OCI-LY3 (cell line): ENCODE results near the gene IRF2.

Experiments used
- EZH2phosphoT487 ChIP-seq: fragments of 200-600 bp; shearing (Covaris generic); IDR thresholded peaks from 2 replicates; pipeline ENCODE4 v1.6.1; 2018; ENCODE audit warnings: antibody characterized with exemption, mixed run types, low read depth
- TF ChIP-seq, protein P1 (sequence below): fragments of 200-600, 300-600 bp; sonication (generic); IDR thresholded peaks from 2 replicates; pipeline ENCODE4 v1.5.1; 2014; ENCODE audit warnings: antibody characterized with exemption, low read length, low read depth

DNA sequence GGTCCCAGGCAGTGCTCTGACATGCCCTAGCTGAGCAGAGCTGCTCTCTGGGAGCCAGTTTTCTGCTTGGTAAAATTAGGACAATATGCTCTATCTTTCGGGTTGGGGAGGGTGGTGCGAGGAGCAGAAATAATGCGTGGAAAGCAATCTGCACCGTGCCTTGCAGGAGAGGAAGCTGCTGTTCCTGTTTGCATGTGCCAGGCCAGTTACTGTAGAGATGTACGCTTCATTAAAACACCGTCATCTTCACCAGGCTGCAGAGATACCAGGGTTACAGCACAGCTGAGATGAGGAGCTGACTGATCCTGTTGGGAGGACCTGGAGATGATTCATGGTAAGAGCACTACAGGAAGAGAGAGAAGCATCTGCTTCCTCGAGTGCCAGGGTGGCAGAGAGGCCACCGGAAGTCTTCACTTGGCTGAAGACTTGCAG is 29.5 kb upstream of the IRF2 start:
- TF ChIP-seq, protein P1, sequence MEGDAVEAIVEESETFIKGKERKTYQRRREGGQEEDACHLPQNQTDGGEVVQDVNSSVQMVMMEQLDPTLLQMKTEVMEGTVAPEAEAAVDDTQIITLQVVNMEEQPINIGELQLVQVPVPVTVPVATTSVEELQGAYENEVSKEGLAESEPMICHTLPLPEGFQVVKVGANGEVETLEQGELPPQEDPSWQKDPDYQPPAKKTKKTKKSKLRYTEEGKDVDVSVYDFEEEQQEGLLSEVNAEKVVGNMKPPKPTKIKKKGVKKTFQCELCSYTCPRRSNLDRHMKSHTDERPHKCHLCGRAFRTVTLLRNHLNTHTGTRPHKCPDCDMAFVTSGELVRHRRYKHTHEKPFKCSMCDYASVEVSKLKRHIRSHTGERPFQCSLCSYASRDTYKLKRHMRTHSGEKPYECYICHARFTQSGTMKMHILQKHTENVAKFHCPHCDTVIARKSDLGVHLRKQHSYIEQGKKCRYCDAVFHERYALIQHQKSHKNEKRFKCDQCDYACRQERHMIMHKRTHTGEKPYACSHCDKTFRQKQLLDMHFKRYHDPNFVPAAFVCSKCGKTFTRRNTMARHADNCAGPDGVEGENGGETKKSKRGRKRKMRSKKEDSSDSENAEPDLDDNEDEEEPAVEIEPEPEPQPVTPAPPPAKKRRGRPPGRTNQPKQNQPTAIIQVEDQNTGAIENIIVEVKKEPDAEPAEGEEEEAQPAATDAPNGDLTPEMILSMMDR: no peak
- TF ChIP-seq EZH2phosphoT487: no peak
